Type B pancreatic cell (in vitro differentiated cells): Measurements from ENCODE around the gene CCNY. TPM values are rescaled to one million over a fixed set of nuclear protein-coding genes. Genes with fewer than 3 reads are reported as not detected.
"Not testable (repeated sequence)": the region's sequence is repeated elsewhere in the genome, so short reads cannot be mapped to it uniquely, and the experiment has no call there.

Experiments
- DNase-seq: peaks from one replicate; pipeline ENCODE4 v3.0.0; 2021; ENCODE audit warnings: mixed read lengths; ENCODE audit not compliant: unreplicated experiment; ENCODE audit errors: extremely low spot score
- H3K27ac Mint-ChIP-seq: 2 replicates; pipeline ENCODE4 v1.8.0; 2021; ENCODE audit warnings: mild to moderate bottlenecking, mixed read lengths
- H3K27me3 Mint-ChIP-seq: 2 replicates; pipeline ENCODE4 v1.8.0; 2021; ENCODE audit warnings: mixed read lengths
- H3K36me3 Mint-ChIP-seq: 2 replicates; pipeline ENCODE4 v1.8.0; 2021; ENCODE audit warnings: mixed read lengths
- H3K4me1 Mint-ChIP-seq: one replicate; pipeline ENCODE4 v1.8.0; 2021; ENCODE audit warnings: mixed read lengths; ENCODE audit not compliant: unreplicated experiment
- H3K4me3 Mint-ChIP-seq: 2 replicates; pipeline ENCODE4 v1.8.0; 2021; ENCODE audit warnings: mild to moderate bottlenecking, mixed read lengths
- H3K9me3 Mint-ChIP-seq: 2 replicates; pipeline ENCODE4 v1.8.0; 2021; ENCODE audit warnings: mixed read lengths
- CTCF ChIP-seq: fragments of 200-600 bp; sonication (generic); conservative IDR thresholded peaks from 2 replicates; pipeline ENCODE4 v1.5.0; 2021; ENCODE audit warnings: antibody characterized with exemption, mild to moderate bottlenecking
- total RNA-seq: library from RNA; stranded (reverse); gene quantifications from 2 replicates; pipeline ENCODE4 v1.2.1, GENCODE V29; 2021; ENCODE audit warnings: low replicate concordance

CCNY gene
- total RNA-seq, 1 donor from 2014 or later, result 74.6 TPM

- H3K9me3 Mint-ChIP-seq, result no peaks in the 10 kb centered on the region
- no peaks in the 10 kb centered on the region for H3K27me3 Mint-ChIP-seq
- peaks cover 33% of the 10 kb centered on the region for H3K4me1 Mint-ChIP-seq
- no peak for DNase-seq
- H3K27ac Mint-ChIP-seq, result no peak overlapping the region
- no peak for TF ChIP-seq CTCF
- H3K4me3 Mint-ChIP-seq, result no peak overlapping the region
- no peaks in the 10 kb centered on the region for H3K36me3 Mint-ChIP-seq
Measured at GRCh38 chr10:35400595-35401268, 64.4 kb downstream of the CCNY start.

GRCh38 chr10:35403491-35403890, 67.2 kb downstream of the CCNY start:
- H3K36me3 Mint-ChIP-seq, H3K9me3 Mint-ChIP-seq, H3K4me3 Mint-ChIP-seq, DNase-seq, H3K27me3 Mint-ChIP-seq, H3K27ac Mint-ChIP-seq: not testable (repeated sequence)
- H3K4me1 Mint-ChIP-seq, result peaks cover 24% of the 10 kb centered on the region

GRCh38 chr10:35404077-35404476, 67.8 kb downstream of the CCNY start:
- H3K4me1 Mint-ChIP-seq, result peaks cover 24% of the 10 kb centered on the region
- not testable (repeated sequence) for H3K9me3 Mint-ChIP-seq, H3K27ac Mint-ChIP-seq, H3K27me3 Mint-ChIP-seq, H3K36me3 Mint-ChIP-seq, H3K4me3 Mint-ChIP-seq, DNase-seq

- H3K4me3 Mint-ChIP-seq, H3K27me3 Mint-ChIP-seq, H3K27ac Mint-ChIP-seq, DNase-seq, H3K36me3 Mint-ChIP-seq, H3K9me3 Mint-ChIP-seq: not testable (repeated sequence)
- peaks cover 34% of the 10 kb centered on the region for H3K4me1 Mint-ChIP-seq
Measured at GRCh38 chr10:35406003-35406630, 69.8 kb downstream of the CCNY start.

- DNase-seq, result not testable (repeated sequence)
Measured at GRCh38 chr10:35407696-35408095, 71.4 kb downstream of the CCNY start.

GRCh38 chr10:35409094-35409582, 72.8 kb downstream of the CCNY start:
- H3K4me1 Mint-ChIP-seq, result peaks cover 34% of the 10 kb centered on the region
- TF ChIP-seq CTCF, result no peak
- no peak overlapping the region for H3K27ac Mint-ChIP-seq
- no peak overlapping the region for H3K4me3 Mint-ChIP-seq
- no peaks in the 10 kb centered on the region for H3K9me3 Mint-ChIP-seq
- H3K27me3 Mint-ChIP-seq, result no peaks in the 10 kb centered on the region
- H3K36me3 Mint-ChIP-seq, result no peaks in the 10 kb centered on the region
- no peak for DNase-seq

More at GRCh38 chr10:35407696-35408095, 71.4 kb downstream of the CCNY start:
- not testable (repeated sequence) for H3K9me3 Mint-ChIP-seq, H3K27me3 Mint-ChIP-seq, H3K4me3 Mint-ChIP-seq, H3K36me3 Mint-ChIP-seq
- H3K4me1 Mint-ChIP-seq, result peaks cover 34% of the 10 kb centered on the region
- peak overlapping the region; percentile 28 for H3K27ac Mint-ChIP-seq

- no peaks in the 10 kb centered on the region for H3K36me3 Mint-ChIP-seq
- no peak overlapping the region for H3K27ac Mint-ChIP-seq
- no peaks in the 10 kb centered on the region for H3K9me3 Mint-ChIP-seq
- no peak for TF ChIP-seq CTCF
- H3K27me3 Mint-ChIP-seq, result no peaks in the 10 kb centered on the region
- peaks cover 36% of the 10 kb centered on the region for H3K4me1 Mint-ChIP-seq
- DNase-seq, result no peak
- no peak overlapping the region for H3K4me3 Mint-ChIP-seq
Measured at GRCh38 chr10:35409808-35410207, 73.5 kb downstream of the CCNY start.
